ENCODE data around the gene LYG2.
"Not testable (repeated sequence)": the region's sequence is repeated elsewhere in the genome, so short reads cannot be mapped to it uniquely, and the experiment has no call there.

Gene LYG2

DNA sequence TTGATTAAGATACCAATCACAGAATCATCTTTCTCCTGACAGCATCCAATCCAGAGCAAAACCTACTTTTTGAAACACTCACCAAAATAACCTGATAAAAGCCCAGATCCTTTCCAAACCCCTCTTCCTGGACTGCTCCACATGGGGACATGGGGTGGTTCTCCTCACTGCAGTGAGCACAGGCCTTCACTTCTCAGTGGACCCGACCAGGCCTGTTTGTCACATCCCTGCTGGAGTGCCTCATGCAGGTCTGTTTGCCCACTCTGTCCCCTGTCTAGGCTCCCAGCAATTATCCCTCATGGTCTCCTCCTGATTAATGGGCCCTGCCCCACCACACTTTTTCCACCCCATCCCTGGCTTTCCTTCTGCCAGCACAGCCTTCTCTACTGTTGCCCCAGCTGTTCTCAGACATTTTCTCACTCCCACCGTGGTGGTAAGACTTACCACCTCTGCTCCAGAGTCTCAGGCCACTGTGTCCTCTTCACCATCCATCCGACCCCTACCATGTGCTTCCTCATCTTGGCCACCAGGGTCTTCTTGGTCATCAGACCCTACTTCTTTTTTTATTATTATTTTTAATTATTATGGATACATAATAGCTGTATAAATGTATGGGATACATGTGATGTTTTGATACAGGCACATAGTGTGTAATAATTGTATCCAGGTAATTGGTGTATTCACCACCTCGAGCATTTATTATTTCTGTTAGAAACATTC, 53.3 kb downstream of the LYG2 start:
- no peak for DNase-seq (ENCODE audit: low read depth, low spot score)

GRCh38 chr2:99200076-99200800, 55.2 kb downstream of the LYG2 start:
- no peak for DNase-seq (ENCODE audit: low read depth, low spot score)

DNA sequence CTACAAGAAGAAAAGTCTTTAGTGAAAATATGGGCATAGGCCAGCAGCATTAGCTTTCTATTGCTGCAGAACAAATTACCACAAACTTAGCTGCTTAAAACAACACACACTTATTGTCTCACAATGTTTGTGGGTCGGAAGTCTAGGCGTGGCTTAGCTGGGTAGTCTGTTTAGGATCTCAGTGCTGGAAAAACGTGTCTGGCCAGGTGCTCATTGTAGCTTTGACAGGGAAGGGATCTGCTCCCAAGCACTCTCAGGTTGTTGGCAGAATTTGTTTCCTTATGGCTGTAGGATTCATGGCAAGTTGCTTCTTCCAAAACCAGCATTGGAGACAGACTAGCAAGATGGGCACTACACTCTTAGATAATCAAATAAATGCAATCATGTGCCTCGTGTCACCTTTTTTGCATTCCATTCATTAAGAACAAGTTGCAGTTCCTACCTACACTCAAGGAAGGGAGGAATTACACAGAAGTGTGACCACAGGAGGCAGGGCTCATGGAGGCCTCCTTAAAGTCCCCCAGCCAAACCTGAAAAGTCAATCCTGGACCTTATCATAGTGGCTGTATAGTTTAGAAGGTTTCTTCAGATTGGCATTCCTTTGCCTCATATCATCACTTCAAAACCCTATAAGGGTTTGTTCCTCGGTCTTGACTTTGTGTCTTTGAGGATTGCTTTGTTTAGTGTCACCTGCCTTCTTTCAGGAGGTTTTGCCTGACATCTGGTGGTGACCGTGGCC, 57.2 kb downstream of the LYG2 start:
- peak; percentile 72 for DNase-seq (ENCODE audit: low read depth, low spot score)

- DNase-seq (ENCODE audit: low read depth, low spot score): not testable (repeated sequence)
Observed at GRCh38 chr2:99192364-99192763, 63.1 kb downstream of the LYG2 start.
